DMS153 treated with DMSO at 0.1 percent for 48 hours (cell line): ENCODE results near the gene PIN1.

Source experiments
- DNase-seq: peaks from one replicate; lab custom pipeline; 2025; ENCODE audit not compliant: unreplicated experiment; lab: John Stamatoyannopoulos, UW

PIN1 gene

DNA sequence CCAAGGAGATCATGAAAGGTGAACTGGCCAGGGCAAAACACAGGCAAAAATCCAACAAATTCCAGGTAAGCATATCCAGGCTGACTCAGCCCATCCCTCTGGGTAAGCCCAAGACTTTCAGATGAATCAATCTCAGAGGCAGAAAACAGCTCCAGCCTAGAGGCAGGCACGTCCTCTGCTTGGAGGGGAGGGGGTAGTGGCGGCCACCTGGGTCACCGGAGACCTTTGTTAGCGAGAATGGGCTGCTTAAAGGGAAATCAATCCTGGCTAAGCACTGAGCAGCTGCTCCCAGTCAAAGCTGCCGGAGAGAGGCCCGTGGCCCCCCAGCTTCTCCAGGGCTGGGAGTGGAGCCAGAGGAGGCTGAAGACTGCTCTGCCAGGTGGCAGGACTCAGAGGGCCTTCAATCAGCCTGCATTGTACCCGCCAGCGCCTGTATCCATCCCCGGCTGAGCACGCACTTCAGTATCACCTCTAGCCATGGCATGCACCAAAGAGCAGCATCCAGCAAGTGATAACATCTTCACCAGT lies 48.2 kb downstream of the PIN1 start:
- no peak for DNase-seq

DNA sequence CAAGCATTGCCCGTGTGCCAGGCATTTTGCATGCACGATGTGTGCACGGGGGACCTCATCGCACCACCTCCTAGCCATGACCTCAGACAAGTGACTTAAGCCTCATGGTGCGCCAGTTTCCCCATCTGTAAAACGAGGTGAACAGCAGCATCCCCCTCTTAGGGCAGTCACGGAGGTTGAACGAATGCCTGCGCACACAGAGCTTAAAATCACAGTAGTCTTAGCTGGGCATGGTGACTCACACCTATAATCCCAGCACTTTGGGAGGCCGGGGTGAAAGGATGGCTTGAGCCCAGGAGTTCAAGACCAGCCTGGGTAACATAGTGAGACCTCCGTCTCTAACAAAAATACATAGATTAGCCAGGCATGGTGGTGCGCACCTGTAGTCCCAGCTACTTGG lies 48.6 kb downstream of the PIN1 start:
- no peak for DNase-seq

DNA sequence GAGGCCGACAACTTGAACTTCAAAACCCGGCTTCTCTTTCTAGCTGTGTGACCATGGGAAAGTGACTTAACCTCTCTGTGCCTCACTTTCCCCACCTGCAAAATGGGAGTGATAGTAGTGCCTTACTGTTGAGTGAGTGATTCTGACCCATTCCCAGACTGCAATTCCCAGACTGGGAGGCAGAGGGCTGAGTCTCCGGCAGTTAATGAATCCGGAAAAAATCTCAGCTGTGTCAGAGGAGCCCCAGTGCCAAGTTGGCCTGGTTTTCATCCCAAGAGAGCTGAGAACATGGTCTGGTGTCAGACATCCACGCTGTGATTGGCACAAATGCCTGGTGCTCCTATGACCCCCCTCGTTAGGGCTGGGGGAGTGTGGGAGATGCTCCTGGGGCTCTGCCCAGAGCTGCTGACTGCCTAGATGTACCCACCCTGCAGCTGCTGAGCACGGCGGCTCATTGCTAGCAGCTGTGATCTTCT lies 50.0 kb downstream of the PIN1 start:
- no peak for DNase-seq

DNA sequence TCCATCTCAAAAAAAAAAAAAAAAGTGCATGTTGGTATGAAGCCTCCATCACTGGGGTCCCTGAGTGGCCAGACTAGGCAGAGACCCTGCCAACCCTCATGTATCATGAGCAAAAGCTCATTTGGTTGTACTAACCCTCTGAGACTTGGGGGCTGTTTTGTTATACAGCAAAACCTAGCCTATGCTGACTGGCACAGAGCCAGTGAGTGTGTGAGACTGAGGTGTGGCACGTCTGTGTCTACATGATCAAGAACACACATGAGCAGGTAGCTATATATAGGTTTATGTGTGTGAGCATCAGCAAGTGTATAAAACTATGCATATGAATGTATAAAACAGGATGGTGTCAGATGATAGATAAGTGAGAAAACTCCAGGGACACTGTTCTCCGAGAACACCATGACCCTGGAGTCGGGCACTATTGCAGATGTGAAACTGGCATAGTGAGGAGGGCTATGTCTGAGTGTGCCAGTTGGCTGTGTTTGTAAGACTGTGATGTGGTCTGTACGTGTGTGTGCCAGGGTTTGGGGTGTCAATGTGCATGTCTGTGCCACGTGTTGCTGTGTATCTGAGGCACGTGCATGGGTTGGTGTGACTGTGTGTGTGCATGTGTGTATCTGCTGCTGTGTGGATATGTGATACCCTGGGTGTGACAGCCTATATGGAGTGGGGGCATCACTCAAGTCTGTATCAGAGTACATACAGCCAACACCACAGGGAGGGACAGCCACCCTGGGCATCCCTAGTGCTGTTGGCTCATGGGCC lies 56.7 kb downstream of the PIN1 start:
- DNase-seq, result no peak
